HEK293 (cell line): ENCODE measurements around the gene IPO9.

Source experiments
- EGR2 ChIP-seq: fragments of 450-650 bp; formaldehyde crosslinking; IDR thresholded peaks from 2 replicates; pipeline ENCODE4 v1.5.1; 2016; ENCODE audit warnings: low read depth, missing biosample characterization, missing genetic modification characterization
- HIC1 ChIP-seq: fragments of 450-650 bp; formaldehyde crosslinking; IDR thresholded peaks from 2 replicates; pipeline ENCODE4 v1.5.1; 2016; ENCODE audit warnings: missing biosample characterization, missing genetic modification characterization
- HOXC10 ChIP-seq: sonication (generic); formaldehyde crosslinking; IDR thresholded peaks from 2 replicates; pipeline ENCODE4 v1.8.1; 2023; ENCODE audit warnings: mild to moderate bottlenecking, missing genetic modification reagents
- KLF1 ChIP-seq: fragments of 450-650 bp; formaldehyde crosslinking; IDR thresholded peaks from 2 replicates; pipeline ENCODE4 v1.5.1; 2016; ENCODE audit warnings: missing biosample characterization, missing genetic modification characterization
- KLF17 ChIP-seq: fragments of 450-650 bp; formaldehyde crosslinking; IDR thresholded peaks from 2 replicates; pipeline ENCODE4 v1.5.1; 2016; ENCODE audit warnings: missing biosample characterization, missing genetic modification characterization
- SCRT2 ChIP-seq: fragments of 450-650 bp; formaldehyde crosslinking; IDR thresholded peaks from 2 replicates; pipeline ENCODE4 v1.5.1; 2016; ENCODE audit warnings: missing biosample characterization, missing genetic modification characterization
- ZBTB11 ChIP-seq: fragments of 450-650 bp; formaldehyde crosslinking; conservative IDR thresholded peaks from 2 replicates; pipeline ENCODE4 v1.5.1; 2016; ENCODE audit warnings: low read depth, missing biosample characterization, missing genetic modification characterization
- ZBTB20 ChIP-seq: fragments of 450-650 bp; formaldehyde crosslinking; IDR thresholded peaks from 2 replicates; pipeline ENCODE4 v1.5.1; 2016; ENCODE audit warnings: missing biosample characterization, missing genetic modification characterization
- ZNF184 ChIP-seq: fragments of 450-650 bp; IDR thresholded peaks from 2 replicates; pipeline ENCODE4 v1.5.1; 2018; ENCODE audit warnings: missing biosample characterization, mild to moderate bottlenecking, missing genetic modification characterization
- ZNF391 ChIP-seq: fragments of 450-650 bp; formaldehyde crosslinking; IDR thresholded peaks from 2 replicates; pipeline ENCODE4 v1.5.1; 2016; ENCODE audit warnings: low read depth, missing biosample characterization, missing genetic modification characterization, borderline replicate concordance
- ZNF530 ChIP-seq: fragments of 450-650 bp; formaldehyde crosslinking; IDR thresholded peaks from 2 replicates; pipeline ENCODE4 v1.5.1; 2016; ENCODE audit warnings: low read depth, missing biosample characterization, missing genetic modification characterization
- ZNF664 ChIP-seq: fragments of 450-650 bp; formaldehyde crosslinking; IDR thresholded peaks from 2 replicates; pipeline ENCODE4 v1.5.1; 2016; ENCODE audit warnings: missing biosample characterization, missing genetic modification characterization
- ZNF692 ChIP-seq: fragments of 450-650 bp; formaldehyde crosslinking; IDR thresholded peaks from 2 replicates; pipeline ENCODE4 v1.5.1; 2016; ENCODE audit warnings: missing biosample characterization, missing genetic modification characterization
- ZNF768 ChIP-seq: fragments of 450-650 bp; formaldehyde crosslinking; IDR thresholded peaks from 2 replicates; pipeline ENCODE4 v1.5.1; 2018; ENCODE audit warnings: missing biosample characterization, mild to moderate bottlenecking, missing genetic modification characterization
- TF ChIP-seq, protein P1 (sequence below): fragments of 450-650 bp; formaldehyde crosslinking; IDR thresholded peaks from 2 replicates; pipeline ENCODE4 v1.5.1; 2017; ENCODE audit warnings: missing biosample characterization, missing genetic modification characterization
- TF ChIP-seq, protein P2 (sequence below): fragments of 450-650 bp; formaldehyde crosslinking; IDR thresholded peaks from 2 replicates; pipeline ENCODE4 v1.5.1; 2016; ENCODE audit warnings: missing biosample characterization, missing genetic modification characterization
- TF ChIP-seq, protein P3 (sequence below): fragments of 450-650 bp; formaldehyde crosslinking; IDR thresholded peaks from 2 replicates; pipeline ENCODE4 v1.5.1; 2016; ENCODE audit warnings: missing biosample characterization, missing genetic modification characterization, borderline replicate concordance

Gene IPO9

GRCh38 chr1:201895913-201896807, 67.2 kb downstream of the IPO9 start (continued):
- TF ChIP-seq ZNF184 (peak; percentile 67), ZBTB11 (tag by site-specific recombination) (no peak; the same call in 1 of the 2 replicates), ZBTB20 (no peak; the same call in 1 of the 2 replicates), EGR2 (tag by site-specific recombination) (no peak; the same call in 1 of the 2 replicates), HIC1 (tag by site-specific recombination) (peak; percentile 58), HOXC10 (CRISPR knock-in tag) (no peak), KLF17 (tag by site-specific recombination) (peak; percentile 97), ZNF664 (tag by site-specific recombination) (no peak), ZNF692 (tag by site-specific recombination) (peak; percentile 79; the same call in 1 of the 2 replicates), ZNF768 (tag by site-specific recombination) (peak; percentile 76; the same call in 1 of the 2 replicates), SCRT2 (peak; percentile 100), ZNF391 (tag by site-specific recombination) (peak; percentile 73; the same call in 1 of the 2 replicates), KLF1 (no peak), ZNF530 (tag by site-specific recombination) (no peak)
- TF ChIP-seq, protein P1, sequence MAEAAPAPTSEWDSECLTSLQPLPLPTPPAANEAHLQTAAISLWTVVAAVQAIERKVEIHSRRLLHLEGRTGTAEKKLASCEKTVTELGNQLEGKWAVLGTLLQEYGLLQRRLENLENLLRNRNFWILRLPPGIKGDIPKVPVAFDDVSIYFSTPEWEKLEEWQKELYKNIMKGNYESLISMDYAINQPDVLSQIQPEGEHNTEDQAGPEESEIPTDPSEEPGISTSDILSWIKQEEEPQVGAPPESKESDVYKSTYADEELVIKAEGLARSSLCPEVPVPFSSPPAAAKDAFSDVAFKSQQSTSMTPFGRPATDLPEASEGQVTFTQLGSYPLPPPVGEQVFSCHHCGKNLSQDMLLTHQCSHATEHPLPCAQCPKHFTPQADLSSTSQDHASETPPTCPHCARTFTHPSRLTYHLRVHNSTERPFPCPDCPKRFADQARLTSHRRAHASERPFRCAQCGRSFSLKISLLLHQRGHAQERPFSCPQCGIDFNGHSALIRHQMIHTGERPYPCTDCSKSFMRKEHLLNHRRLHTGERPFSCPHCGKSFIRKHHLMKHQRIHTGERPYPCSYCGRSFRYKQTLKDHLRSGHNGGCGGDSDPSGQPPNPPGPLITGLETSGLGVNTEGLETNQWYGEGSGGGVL = peak; percentile 35; the same call in 1 of the 2 replicates
- TF ChIP-seq, protein P2, sequence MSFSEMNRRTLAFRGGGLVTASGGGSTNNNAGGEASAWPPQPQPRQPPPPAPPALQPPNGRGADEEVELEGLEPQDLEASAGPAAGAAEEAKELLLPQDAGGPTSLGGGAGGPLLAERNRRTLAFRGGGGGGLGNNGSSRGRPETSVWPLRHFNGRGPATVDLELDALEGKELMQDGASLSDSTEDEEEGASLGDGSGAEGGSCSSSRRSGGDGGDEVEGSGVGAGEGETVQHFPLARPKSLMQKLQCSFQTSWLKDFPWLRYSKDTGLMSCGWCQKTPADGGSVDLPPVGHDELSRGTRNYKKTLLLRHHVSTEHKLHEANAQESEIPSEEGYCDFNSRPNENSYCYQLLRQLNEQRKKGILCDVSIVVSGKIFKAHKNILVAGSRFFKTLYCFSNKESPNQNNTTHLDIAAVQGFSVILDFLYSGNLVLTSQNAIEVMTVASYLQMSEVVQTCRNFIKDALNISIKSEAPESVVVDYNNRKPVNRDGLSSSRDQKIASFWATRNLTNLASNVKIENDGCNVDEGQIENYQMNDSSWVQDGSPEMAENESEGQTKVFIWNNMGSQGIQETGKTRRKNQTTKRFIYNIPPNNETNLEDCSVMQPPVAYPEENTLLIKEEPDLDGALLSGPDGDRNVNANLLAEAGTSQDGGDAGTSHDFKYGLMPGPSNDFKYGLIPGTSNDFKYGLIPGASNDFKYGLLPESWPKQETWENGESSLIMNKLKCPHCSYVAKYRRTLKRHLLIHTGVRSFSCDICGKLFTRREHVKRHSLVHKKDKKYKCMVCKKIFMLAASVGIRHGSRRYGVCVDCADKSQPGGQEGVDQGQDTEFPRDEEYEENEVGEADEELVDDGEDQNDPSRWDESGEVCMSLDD (tag by site-specific recombination) = peak; percentile 70
- TF ChIP-seq, protein P3, sequence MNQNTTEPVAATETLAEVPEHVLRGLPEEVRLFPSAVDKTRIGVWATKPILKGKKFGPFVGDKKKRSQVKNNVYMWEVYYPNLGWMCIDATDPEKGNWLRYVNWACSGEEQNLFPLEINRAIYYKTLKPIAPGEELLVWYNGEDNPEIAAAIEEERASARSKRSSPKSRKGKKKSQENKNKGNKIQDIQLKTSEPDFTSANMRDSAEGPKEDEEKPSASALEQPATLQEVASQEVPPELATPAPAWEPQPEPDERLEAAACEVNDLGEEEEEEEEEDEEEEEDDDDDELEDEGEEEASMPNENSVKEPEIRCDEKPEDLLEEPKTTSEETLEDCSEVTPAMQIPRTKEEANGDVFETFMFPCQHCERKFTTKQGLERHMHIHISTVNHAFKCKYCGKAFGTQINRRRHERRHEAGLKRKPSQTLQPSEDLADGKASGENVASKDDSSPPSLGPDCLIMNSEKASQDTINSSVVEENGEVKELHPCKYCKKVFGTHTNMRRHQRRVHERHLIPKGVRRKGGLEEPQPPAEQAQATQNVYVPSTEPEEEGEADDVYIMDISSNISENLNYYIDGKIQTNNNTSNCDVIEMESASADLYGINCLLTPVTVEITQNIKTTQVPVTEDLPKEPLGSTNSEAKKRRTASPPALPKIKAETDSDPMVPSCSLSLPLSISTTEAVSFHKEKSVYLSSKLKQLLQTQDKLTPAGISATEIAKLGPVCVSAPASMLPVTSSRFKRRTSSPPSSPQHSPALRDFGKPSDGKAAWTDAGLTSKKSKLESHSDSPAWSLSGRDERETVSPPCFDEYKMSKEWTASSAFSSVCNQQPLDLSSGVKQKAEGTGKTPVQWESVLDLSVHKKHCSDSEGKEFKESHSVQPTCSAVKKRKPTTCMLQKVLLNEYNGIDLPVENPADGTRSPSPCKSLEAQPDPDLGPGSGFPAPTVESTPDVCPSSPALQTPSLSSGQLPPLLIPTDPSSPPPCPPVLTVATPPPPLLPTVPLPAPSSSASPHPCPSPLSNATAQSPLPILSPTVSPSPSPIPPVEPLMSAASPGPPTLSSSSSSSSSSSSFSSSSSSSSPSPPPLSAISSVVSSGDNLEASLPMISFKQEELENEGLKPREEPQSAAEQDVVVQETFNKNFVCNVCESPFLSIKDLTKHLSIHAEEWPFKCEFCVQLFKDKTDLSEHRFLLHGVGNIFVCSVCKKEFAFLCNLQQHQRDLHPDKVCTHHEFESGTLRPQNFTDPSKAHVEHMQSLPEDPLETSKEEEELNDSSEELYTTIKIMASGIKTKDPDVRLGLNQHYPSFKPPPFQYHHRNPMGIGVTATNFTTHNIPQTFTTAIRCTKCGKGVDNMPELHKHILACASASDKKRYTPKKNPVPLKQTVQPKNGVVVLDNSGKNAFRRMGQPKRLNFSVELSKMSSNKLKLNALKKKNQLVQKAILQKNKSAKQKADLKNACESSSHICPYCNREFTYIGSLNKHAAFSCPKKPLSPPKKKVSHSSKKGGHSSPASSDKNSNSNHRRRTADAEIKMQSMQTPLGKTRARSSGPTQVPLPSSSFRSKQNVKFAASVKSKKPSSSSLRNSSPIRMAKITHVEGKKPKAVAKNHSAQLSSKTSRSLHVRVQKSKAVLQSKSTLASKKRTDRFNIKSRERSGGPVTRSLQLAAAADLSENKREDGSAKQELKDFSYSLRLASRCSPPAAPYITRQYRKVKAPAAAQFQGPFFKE (tag by site-specific recombination) = no peak
